Kasumi-1 (cell line): ENCODE data around the gene SMAD7.
A peak's percentile ranks its signal among the peaks of the same experiment; 100 is the strongest.
"Not testable (repeated sequence)": the region's sequence is repeated elsewhere in the genome, so short reads cannot be mapped to it uniquely, and the experiment has no call there.

ENCODE experiments used
- DNase-seq, 2 experiments: peaks; one replicate each; lab custom pipeline; 2025; lab: John Stamatoyannopoulos, UW

SMAD7 gene

DNA sequence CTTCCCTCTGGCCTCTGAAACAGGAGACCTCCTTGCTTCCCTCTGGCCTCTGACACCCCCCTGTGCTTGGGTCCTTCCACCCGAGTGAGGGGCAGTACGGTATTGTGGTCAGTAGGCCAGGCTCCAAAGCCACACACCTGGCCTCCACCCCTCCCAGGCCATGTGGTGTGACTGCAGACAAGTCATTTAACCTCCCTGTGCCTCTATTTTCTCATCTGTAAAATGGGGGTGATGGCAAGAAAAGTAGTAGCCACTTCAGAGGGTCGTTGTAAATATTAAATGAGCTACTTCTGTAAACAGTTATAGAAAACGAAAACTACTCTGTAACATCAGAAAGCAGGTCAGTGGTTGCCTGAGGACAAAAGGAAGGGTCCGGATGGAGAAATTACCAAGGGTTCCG, 74.2 kb downstream of the SMAD7 start:
- no peak for DNase-seq

DNA sequence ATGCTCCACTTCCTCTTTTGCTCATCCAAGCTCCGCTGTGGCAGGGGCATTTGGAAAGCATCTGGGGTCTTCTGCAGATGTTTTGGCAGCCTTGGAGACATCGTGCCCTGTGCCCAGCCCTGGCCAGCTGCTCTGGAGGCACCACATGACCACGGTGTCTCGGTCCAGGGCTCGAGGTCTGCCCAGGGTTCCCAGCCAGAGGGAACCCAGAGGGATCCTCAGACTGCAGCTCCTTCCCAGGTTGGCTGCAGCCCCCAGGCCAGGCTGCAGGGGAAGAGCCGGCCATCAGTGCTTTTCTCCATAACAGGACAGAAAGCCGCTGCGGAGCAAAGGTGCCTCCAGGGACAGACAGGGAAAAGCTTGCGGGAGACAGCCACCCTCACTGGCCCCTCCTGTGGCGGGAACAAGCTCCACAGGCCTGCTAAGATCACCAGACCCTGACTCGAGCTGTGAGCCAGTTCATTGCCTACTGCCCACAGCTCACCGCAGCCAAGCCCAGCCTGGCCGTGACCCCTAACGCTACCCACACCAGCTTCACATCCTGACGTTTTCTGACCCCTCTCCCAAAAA, 74.7 kb downstream of the SMAD7 start:
- DNase-seq: peak in 1 of 2 experiments; percentile 50

DNA sequence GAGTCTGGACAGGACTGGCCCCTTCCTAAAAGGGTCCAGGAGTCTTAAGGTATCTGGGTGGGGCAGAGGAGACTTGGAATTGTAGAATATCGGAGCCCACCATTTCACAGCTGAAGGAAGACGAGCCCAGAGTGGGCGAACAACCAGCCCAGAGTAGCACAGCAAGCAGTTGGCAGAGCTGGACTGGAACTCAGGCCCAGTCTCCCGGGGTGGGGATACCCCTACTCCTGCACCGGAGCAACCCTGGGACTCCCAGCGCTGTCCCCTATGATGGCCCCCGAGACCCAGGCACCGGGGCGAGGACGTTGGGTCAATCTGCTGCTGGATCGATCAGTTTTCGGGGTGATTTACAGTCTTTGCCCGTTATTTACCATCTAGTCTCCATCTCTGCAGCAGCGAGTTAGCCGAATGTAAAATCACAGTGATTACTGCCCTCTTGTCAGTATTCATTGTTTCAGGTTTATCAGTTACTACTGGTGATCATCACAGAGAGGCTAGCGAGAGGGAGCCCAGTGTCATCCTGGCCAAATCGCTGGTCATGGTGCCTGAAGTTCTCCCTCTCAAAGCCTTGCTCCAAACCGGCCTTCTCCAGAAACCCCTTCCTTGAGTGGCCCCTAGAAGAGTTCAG, 75.3 kb downstream of the SMAD7 start:
- peak in 1 of 2 experiments; percentile 41 for DNase-seq

DNA sequence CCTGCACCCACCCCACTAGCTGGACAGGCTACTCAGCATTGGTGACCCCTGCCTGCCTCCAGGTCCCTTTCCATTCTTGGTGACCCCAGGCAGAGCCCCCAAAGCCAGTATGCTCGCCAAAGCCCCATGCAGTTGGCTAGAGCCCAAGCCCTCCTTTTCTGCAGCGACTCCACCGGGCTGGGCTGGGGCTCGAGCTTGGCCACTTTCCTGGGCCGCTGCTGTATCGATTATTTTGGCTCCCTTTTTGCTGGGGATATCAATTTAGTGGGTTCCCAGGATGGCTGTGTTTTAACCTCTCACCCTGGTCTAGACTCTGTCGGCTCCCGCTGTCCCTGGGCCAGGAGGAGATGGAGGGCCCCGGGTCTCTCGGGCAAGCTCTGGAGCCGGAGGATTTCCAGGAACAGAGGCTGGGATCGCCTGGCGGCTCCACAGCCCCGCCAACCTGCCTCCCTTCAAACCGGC, 76.0 kb downstream of the SMAD7 start:
- no peak for DNase-seq

DNA sequence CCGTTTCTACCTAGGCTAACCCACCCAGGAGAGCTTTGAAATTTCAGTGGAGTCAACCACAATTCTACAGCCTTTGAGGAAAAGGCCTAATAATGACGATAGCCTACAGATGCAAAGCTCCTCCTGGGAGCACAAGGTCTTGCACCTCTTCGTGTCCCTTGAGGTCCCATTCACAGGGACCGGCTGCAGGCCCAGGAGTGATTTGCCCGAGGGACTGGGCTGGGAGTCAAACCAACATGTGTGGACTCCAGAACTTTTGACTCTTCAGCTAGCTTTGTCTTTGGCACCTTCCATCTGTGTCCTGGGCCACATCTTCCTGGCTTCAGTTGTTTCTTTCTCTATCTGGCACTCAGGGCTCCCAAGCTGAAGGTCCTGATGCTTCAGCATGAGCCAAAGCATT, 76.5 kb downstream of the SMAD7 start:
- no peak for DNase-seq

DNA sequence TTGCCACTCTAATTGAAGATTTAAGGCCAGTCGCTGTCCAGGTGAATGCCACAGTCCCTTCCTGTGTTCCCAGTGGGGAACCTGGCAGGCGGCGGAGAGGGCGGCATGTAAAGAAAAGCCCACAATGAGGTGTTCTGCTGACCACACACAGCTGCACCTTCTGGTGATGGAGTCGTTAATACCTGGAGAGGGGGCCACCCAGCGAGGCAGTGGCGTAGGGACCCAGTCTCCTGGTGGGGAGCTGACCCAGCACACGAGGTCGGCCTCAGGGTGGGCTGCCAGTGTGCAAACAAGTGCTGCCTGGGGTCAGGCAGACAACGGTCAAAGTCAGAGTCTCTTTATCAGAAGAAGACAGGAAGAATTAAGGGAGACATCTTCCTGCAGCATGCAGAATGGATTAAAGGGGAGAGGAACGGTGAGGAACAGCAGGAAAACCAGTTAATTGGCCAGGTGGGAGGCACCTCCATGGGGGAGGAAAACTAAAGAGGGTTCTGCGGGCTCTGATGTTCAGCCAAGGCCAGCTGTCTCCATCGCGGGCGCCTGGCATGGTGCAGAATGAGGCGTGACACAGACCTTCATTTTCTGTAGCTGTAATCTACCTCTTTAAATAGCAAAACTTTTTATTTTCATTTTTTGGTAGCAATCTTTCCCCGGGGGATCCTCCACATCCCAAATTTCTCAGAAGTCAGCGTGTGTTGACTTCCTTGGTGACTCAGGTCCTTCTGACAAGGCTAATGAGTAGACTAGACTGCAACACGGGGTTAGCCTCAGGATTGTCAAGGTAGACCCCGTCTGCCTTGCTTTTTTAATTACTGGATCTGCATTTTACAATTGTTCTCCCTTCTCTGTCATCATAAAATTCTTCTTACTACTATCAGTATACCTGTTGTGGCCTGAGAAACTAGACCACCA, 78.3 kb downstream of the SMAD7 start:
- no peak for DNase-seq

DNA sequence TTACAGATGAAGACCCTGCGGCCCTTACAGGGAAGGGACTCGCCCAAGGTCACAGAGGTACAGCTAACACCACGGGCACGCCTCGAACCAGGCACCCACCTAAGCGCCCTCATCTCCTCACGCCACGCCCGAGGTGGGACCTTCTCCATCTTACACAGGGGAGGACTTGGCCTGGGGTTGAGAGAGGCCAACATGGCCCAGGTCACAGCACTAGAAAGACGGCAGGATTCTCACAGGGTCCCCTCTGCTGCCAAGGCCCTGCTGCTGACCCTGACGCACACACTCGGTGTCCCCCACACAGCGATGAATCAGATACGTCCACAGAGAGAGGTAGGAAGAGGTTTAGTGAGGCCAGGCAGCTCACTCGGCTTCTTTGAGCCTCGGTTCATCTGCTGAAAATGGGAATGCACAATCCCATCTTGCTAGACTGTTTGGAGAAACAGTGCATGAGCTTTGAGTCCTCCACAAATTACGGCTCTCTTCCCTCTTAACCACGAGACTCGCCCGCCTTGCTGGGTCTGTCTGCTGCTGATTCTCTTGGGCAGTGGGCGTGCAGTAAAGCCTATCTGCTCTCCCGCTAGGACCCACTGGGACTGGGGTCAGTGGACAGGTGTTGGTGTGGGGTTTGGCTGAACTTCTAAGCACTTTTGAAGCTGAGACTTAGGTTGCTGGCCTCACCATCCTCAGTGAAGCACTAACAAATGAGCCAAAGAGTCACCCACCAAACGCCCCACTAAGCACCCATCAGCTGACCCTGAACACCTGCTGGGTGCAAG, 79.2 kb downstream of the SMAD7 start:
- DNase-seq: no peak

DNA sequence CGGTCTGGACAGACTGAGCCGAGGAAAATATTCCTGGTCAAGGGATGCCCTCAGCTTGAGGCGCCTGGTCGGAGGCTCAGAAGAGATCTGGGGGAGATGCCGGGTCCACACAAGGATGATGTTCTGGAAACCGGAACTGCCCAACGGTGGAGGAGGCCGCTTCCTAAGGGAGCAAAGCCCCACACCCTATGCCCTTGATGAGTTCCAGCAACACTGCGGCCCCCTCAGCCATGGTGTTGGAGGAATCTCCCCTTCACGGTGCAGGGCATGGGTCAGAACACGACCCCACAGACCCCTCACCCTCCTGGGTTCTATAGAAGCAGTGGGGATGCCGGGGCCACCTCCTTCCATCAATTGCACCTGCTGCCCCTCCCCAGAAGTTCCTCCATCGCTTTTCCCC, 79.8 kb downstream of the SMAD7 start:
- not testable (repeated sequence) for DNase-seq
